OCI-LY1 (cell line): ENCODE data around the gene HS3ST1.

Experiments
- EZH2 ChIP-seq: fragments of 200-600 bp; sonication (generic), shearing (Covaris generic); IDR thresholded peaks from 2 replicates; pipeline ENCODE4 v1.8.0; 2017; ENCODE audit warnings: borderline replicate concordance, mixed run types, mild to moderate bottlenecking, antibody characterized with exemption, low read length, moderate library complexity, mixed read lengths
- TF ChIP-seq, protein P1 (sequence below): fragments of 200-600 bp; sonication (generic), shearing (Covaris generic); IDR thresholded peaks from 2 replicates; pipeline ENCODE4 v1.5.1; 2017; ENCODE audit warnings: mild to moderate bottlenecking, antibody characterized with exemption, low read length, moderate library complexity, mixed read lengths

DNA sequence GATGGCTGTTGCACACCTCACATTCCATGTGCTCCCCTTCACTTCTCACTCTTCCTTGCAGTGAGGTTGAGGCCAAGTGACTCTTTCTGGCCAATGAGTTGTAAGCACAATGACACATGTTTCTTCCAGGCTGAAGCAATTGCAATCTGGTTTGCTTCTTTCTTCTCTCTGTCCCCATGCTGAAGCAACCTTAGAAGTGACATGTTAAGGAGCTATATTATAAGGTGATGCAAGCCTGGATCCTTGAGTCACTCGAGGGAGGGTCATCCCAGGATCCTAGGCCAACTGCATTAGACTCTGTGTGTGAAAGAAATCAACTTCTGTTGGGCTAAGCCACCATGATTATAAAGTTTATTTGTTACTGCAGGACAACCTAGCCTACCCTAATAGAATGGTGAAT lies 45.5 kb upstream of the HS3ST1 start:
- no peak for TF ChIP-seq EZH2
- TF ChIP-seq, protein P1, sequence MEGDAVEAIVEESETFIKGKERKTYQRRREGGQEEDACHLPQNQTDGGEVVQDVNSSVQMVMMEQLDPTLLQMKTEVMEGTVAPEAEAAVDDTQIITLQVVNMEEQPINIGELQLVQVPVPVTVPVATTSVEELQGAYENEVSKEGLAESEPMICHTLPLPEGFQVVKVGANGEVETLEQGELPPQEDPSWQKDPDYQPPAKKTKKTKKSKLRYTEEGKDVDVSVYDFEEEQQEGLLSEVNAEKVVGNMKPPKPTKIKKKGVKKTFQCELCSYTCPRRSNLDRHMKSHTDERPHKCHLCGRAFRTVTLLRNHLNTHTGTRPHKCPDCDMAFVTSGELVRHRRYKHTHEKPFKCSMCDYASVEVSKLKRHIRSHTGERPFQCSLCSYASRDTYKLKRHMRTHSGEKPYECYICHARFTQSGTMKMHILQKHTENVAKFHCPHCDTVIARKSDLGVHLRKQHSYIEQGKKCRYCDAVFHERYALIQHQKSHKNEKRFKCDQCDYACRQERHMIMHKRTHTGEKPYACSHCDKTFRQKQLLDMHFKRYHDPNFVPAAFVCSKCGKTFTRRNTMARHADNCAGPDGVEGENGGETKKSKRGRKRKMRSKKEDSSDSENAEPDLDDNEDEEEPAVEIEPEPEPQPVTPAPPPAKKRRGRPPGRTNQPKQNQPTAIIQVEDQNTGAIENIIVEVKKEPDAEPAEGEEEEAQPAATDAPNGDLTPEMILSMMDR, result no peak
